ENCODE measurements around the gene PTCSC3.

The PTCSC3 gene

GRCh38 chr14:36176524-36176923 is at the start of gene PTCSC3:
PTCSC3 (minus strand) TSS chr14:36176722.
- no peak for DNase-seq

DNA sequence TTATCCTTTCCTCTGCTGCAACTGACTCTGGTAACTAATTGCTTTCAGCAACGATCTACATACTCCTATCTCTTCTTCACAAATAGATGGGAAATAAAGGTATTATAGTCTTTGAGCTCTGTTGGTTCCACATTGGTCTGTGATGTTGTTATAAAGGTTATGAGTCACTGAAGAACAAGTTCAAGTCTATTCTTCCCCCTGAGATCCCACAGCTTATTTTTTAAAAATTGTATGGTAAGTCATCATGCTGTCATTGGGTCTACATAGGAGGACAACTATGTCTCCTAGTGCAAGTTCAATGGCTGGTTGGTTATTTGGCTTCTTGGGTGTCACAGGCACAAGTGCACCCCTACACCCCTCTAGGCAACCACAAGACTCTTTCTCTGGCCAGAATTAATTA is 49.6 kb upstream of the PTCSC3 start:
- no peak for DNase-seq

DNA sequence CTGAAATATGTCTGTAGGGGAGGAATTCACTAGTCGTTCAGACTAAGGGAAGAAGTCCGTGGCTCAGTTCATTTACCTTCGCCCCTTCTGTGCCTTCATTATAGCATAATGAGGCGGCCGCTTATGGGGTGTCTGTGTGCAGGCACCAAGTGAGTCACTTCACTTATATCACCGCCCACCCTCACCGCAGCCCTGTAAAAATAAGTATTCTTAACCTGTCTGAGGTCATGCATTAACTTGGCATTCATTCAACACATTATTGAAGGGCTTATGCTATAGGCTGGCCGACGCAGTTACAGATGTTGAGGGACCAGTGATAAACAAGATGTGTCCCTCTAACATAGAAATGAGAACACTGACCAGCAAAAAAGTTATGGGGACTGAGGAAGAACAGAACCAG is 47.7 kb upstream of the PTCSC3 start:
- DNase-seq, result no peak

DNA sequence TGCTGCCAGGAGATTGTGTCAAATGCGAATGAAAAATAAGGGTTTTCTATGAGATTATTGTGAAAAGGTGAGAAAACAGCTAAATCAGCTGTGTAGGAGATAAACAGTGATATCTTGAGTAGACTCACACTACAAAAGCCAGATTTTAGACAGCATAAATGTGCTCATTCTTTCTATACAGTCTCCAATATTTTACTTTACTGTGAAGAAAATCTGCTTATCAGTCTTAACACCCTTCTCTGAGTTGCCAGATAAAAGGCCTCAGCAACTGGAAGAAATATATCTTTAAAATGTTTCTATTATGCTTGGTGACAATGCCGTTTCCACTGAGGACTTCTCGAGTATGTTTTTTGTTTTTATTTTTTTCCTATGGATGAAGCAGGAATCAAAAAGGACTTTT is 47.0 kb upstream of the PTCSC3 start:
- no peak for DNase-seq

- no peak for DNase-seq
Measured at GRCh38 chr14:36222952-36223468, 46.5 kb upstream of the PTCSC3 start.

- no peak for DNase-seq
Measured at GRCh38 chr14:36222337-36222736, 45.8 kb upstream of the PTCSC3 start.

DNA sequence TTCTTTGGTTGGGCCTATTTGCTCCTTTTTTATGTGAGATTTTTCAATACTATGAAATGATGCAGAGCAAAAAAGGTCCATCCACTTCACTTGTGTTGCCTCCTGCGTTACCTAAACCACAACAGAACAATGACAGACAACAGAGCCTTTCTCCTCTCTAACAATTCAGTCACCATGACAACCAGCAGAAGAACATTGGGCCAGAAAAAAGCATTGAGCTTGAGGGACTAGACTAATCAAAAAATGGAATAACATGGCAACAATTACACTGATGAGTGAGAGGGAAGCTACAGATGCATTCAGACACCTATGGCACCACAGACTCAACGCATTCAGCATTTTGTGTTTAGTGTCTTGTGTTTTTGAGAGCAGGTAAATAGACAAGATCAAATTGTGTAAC is 44.6 kb upstream of the PTCSC3 start:
- no peak for DNase-seq

- DNase-seq, result no peak
Measured at GRCh38 chr14:36217732-36218131, 41.2 kb upstream of the PTCSC3 start.

DNA sequence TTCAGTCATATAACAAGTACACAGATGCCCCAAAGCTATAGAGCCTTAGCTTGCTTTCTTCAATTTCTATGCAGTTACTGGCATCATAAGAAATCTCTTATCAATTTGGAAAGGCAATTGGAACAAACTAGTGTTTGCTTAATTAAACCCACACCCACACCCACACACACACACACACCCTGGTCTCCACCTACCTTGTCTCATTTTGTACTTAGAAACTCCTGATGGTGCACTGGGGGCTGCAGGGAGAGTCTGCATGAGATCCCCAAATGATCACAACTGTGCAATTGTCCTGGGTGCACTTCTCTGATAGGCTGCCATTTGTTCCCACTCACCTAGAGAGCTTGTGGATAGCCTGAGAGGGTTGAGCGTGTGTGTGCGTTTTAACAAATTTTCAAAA is 40.5 kb upstream of the PTCSC3 start:
- DNase-seq, result no peak

DNA sequence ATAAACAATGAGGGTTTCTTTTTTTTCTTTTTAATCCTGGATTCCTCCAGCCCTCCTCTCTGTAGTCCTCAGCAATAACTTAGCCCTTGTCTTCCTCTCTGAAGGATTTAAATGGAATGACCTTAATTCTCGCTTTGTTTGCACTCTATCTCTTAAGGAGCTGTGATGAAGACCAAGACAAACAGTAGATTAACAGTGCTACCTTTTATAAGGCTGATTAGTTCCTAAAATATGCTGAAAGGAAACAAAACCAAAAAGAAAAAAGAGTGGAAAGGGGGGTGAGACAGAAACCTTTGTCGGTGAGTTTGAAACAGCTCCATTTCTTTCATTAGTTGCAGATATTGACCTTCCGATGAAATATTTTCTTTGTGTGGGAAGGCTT is 38.7 kb upstream of the PTCSC3 start:
- no peak for DNase-seq

DNA sequence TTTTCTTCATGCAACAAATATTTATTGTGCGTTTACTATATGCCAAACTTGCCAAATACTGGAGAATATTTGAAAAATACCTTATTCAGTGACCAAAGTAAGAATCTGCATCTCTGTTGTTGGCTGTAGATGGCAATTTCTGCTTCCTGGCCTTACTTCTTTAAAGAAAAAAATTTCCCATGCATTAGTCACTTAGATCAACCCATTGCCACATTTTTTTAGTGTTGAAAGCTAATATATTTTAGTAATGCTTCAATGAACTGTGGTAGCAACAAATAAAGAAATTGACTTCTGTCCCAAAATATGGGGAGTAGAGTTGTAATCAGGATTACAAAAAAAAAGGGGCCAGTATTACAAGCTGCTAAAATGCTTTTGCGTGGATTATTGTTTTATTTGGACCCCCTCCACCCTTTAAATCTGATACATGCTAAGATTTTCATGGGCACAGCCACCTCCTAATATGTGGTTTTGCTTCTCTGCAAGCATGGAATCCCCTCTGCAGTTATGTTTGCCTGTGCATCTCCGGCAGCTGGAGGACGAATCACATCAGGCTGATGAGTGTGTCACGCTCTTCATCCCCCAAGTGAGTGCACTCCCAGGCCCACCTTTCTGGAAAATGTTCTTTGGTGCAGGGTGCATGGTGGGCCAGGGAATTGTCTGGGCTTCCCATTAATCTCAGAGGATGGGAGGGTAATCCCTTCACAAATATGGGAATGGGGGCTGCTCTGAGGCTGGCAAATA is 38.1 kb upstream of the PTCSC3 start:
- DNase-seq, result no peak

GRCh38 chr14:36212987-36213386 is 36.5 kb upstream of the PTCSC3 start:
- no peak for DNase-seq

DNA sequence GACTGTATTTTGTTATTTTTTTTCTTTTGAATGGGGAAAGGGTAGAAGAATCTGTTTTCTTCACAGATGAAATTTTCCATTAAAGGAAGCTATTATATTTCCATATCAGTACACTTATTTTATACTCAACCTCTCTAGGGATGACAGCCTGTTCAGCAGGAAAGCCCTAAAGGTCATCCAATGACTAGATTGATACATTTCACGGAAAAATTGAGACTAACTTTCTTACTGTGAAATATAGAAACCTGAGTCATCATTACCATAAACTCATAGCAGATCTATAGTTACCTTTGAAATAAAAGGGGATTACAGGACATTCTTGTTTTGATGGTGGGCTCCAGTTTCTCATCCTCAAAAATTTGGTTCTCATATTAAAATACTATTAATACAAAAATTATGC is 36.1 kb upstream of the PTCSC3 start:
- no peak for DNase-seq

GRCh38 chr14:36208690-36209278 is 32.3 kb upstream of the PTCSC3 start:
- DNase-seq, result no peak

DNA sequence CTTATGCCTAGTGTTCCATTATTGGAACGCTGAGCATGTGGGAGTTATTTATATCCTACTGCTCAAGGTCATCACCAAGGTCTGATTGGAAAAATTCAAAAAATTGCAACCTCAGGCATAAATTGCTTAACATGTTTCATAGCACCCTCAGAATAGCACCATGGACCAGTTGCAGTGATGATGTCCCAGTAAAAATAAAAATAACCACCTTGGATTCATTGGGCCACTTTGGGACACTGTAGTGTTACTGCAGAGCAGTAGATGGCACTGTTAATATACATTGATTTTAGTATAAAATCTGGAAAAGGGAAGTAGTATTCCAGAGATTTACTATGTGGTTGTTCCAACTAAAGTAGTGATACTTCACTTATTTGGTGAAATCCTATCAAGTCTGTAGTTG is 31.0 kb upstream of the PTCSC3 start:
- no peak for DNase-seq

DNA sequence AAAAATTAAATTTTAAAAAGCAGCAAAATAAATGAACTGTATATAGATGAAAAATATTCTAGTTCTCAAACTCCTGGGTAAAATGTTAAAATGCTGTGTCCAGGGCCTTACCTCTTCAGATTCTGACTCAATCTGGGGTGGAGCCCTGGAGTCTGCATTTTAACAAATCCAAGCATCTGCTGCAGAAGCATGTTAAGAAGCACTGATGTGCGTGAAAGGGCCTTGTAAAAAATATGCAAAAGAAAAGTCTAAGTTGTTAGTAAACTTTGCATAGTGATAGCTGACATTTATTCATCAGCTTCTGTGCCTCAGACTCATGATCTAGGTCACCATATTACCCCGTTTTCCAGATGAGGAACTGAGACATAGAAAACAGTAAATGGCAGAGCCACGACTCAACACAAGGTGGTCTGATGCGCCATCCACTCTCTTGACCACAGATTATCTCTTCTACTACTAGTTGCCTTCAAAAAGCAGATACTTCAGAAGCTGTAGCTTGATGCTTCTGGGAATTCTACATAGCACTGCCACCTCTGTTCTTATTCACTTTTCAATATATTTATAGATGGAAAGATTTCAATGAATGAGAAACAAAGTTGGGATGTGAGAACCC is 28.0 kb upstream of the PTCSC3 start:
- no peak for DNase-seq

- DNase-seq, result no peak
Measured at GRCh38 chr14:36198378-36198777, 21.9 kb upstream of the PTCSC3 start.

GRCh38 chr14:36194663-36195062 is 18.1 kb upstream of the PTCSC3 start:
- no peak for DNase-seq

- no peak for DNase-seq
Measured at GRCh38 chr14:36192530-36192929, 16.0 kb upstream of the PTCSC3 start.

GRCh38 chr14:36183402-36183801 is 6.9 kb upstream of the PTCSC3 start:
- DNase-seq, result no peak

DNA sequence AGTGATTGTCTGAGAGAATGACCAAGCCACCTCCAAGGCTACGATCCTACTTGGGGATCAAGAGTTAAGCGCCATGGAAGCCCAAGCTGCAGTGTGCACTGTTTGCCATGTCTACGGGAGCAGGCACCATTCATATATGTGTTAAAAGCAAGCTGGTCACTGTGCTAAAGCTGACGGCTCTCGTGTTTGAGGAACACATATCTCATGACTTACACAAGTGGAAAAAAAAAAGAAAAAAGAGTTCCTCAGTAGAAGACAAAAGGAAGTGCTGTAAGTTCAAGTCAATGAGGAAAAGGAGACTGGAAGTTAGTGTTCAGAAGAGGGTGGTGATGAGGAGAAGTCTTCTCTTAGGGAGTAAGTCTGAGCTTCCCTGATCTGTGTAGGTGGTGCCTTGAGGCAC is 4.9 kb upstream of the PTCSC3 start:
- DNase-seq, result no peak

GRCh38 chr14:36177489-36177888 is 967 bp upstream of the PTCSC3 start:
- no peak for DNase-seq

DNA sequence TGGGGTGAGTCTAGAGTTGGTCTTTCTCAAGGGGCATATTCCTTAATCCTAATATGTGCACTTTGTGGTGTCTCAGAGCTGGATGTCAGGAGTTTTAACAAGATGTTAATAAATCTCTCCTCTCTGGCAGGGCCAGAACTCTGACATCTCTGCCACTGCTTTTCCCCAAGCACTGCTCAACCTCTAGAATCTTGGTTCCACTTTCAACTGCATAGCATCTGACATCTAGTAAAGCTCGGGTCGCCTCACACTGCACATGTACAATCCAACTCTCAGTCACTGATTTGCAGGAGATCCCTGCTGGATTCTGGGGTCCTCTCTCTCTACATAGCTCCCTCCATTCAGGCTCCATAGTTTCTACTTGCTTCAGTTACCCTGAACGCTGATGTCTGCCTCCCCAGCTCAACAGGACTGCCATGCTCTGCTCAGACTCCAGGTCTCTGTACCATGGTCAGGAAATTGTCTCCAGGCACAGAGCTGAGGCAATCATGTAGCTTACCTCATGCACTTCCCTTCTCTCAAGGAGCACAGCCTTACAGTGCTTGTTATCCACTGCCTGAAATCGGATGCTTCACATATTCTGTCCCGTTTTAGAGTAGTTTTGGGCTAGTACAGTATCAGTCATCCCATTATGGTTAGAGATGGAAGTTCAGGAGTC is 1.6 kb downstream of the PTCSC3 start:
- DNase-seq, result no peak

DNA sequence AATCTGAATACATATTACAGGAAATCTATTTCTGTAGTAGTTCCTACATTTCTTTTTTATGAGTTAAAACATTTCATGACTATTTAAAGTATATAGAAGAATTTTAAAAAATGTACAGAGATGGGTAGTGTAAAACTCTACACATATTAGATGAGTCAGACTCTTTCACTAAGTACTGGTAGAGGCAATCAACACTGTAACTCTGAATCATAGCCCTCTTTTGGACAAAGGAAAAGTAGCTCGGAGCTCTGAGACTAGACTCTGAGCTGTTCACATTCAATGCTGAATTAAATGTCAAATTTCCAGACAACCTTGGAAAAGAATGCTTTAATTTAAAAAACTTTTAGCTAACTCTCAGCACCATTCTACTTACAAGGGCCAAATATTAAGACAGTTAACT is 3.4 kb downstream of the PTCSC3 start:
- DNase-seq, result no peak

Data from islet precursor cell (in vitro differentiated cells).